HG02588 (cell line): ENCODE results near the gene AMOT.

ENCODE experiments used
- ATAC-seq: cut with Tn5 transposase; IDR thresholded peaks from one replicate; pipeline ENCODE4 v1.9.1; 2021; ENCODE audit warnings: mild to moderate bottlenecking, moderate library complexity; ENCODE audit not compliant: unreplicated experiment

AMOT gene

DNA sequence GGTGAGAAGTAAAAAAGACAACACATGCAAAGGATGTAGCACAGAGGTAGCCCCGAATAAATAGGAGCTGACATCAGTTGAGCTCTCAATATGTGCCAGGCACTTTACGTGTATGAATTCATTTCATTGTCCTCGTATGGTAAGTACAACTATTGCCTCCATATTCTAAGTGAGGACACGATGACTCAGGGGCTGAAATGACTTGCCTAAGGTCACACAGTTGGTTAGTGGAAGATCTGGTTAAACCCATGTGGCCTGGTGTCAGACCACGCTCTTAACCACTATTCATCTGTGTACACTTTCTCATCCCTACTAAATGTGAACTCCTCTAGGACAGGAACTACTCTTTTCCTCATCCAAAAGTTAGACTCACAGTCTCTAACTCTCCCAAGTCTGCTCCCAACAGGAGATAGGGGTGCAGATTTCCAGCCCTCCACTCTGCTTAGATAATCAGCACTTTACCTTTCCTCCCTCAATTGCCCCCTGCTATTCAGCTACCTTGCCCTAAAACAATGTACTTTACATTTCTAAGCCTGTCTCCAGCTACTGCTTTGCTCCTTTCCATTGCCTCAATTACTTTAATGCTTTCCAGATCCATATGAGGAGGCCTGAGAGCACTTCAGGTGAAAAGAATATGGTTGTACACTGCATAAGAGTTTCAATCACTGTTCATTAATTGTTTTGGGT is 102.1 kb downstream of the AMOT start:
- ATAC-seq = peak; percentile 88

DNA sequence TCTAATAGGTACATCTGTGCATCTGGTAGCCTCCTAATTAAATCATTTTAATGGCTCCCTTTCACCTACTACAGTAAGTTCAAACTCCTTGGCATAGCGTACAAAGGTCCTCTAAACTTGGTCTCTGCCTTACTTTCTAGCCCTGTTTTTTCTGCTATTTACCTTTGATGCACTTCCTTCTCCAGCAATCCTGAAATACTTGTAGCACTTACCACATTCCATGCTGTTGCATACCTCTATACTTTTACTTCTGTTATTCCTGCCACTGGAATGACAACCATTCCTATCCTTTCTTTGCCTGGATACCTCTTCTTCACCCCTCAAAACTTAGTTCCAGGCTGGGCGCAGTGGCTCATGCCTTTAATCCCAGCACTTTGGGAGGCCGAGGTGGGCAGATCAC is 104.3 kb downstream of the AMOT start:
- no peak for ATAC-seq

DNA sequence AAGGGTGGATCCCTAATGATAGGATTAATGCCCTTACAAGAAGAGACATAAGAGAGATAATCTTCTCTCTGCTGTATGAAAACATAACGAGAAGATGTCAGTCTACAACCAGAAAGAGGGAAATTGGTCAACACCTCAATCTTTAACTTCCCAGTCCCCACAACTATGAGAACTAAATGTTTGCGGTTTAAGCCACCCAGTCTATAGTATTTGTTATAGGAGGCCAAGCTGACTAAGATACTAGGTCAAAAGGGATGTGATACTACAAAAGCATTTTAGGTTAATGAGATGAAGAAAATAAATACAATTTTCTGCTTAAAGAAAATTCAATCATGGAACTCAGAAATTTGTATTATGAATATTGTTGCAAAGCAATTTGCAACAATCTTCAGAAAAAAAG is 105.5 kb downstream of the AMOT start:
- no peak for ATAC-seq

DNA sequence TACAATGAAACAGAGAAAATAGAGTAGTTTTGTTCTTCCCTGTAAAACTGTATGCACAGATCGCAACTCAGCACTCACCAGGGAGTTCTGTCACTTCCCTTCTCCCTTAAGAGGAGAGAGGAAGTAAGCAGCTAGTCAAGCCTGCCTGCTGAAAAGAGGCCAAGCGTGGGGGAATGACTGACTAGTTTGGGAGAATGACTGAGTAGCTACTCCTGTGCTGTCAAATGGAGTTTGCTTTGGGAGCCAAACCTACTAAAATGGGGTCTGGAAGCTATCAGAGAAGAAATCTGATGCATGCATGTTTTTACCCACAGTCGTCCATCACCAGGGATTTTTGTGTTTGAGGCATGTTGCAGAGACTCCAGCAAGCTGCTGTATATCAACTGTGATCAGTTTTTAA is 106.3 kb downstream of the AMOT start:
- no peak for ATAC-seq

DNA sequence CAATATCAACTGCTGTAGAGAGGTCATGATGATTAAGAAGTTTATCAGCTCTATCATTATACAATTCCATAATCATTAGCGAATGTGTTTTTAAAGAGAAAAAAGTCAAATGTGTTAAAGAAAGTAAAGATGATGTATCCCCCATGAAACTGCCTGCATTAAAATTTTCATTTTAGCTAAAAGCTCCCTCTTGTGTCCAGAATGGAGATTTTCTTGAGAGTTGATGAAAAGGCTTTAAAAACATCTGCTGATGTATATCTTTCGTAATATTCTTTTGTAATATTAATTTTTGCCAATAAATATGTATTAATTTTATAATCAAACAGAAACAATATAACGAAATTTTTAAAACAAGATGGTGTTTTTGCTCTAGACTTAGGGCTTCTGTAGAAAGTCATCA is 108.8 kb downstream of the AMOT start:
- no peak for ATAC-seq
